PC-3 (cell line): ENCODE data around the gene CHKA. TPM values are rescaled to one million over a fixed set of nuclear protein-coding genes. Genes with fewer than 3 reads are reported as not detected.

Experiments
- ATAC-seq: fragments of 200-7000 bp; cut with Tn5 transposase; 2 replicates; pipeline ENCODE4 v1.9.1; 2020; ENCODE audit warnings: mild to moderate bottlenecking, moderate library complexity
- BruUV-seq: library from RNA; stranded (reverse); fragments of 400-500 nt; replicated peaks from 2 replicates; lab custom pipeline; 2021; lab: Mats Ljungman, UMichigan
- CTCF ChIA-PET: fragments of 300-600 bp; sonication (Branson Sonifier 250); formaldehyde crosslinking; loops from one replicate; lab custom pipeline; 2022; ENCODE audit warnings: antibody characterized with exemption; lab: Charles Lee
- POLR2A ChIA-PET: fragments of 300-600 bp; sonication (Branson Sonifier 250); formaldehyde crosslinking; loops from one replicate; lab custom pipeline; 2022; ENCODE audit warnings: antibody characterized with exemption; ENCODE audit not compliant: unreplicated experiment; lab: Charles Lee
- DNase-seq: peaks from one replicate; pipeline ENCODE4 v3.0.0-alpha.2; 2015
- H2AFZ ChIP-seq: fragments of 300-600 bp; sonication (generic); 2 replicates; pipeline ENCODE4 v1.6.0; 2016; ENCODE audit warnings: antibody characterized with exemption, low read length
- H3F3A ChIP-seq: fragments of 300-600 bp; sonication (generic); one replicate; pipeline ENCODE4 v1.6.0; 2017; ENCODE audit warnings: antibody characterized with exemption, low read length, control low read depth, mild to moderate bottlenecking; ENCODE audit not compliant: unreplicated experiment
- H3K27ac ChIP-seq: fragments of 300-600 bp; sonication (generic); 2 replicates; pipeline ENCODE4 v1.5.1; 2016; ENCODE audit warnings: mild to moderate bottlenecking, low read length
- H3K27me3 ChIP-seq: fragments of 300-600 bp; sonication (generic); 2 replicates; pipeline ENCODE4 v1.6.1; 2016; ENCODE audit warnings: low read length, mixed read lengths
- H3K36me3 ChIP-seq: fragments of 300-600 bp; sonication (generic); 2 replicates; pipeline ENCODE4 v1.6.1; 2016; ENCODE audit warnings: low read depth, mixed run types, low read length, mixed read lengths
- H3K4me1 ChIP-seq: fragments of 300-600 bp; sonication (generic); 2 replicates; pipeline ENCODE4 v1.5.1; 2016; ENCODE audit warnings: low read length; ENCODE audit not compliant: insufficient read depth
- H3K4me2 ChIP-seq: fragments of 300-600 bp; sonication (generic); 2 replicates; pipeline ENCODE4 v1.6.0; 2016; ENCODE audit warnings: low read length
- H3K4me3 ChIP-seq: fragments of 300-600 bp; sonication (generic); 2 replicates; pipeline ENCODE4 v1.5.1; 2016; ENCODE audit warnings: mild to moderate bottlenecking, low read length, mixed read lengths
- H3K79me2 ChIP-seq: fragments of 300-600 bp; sonication (generic); 2 replicates; pipeline ENCODE4 v1.6.1; 2017; ENCODE audit warnings: low read length, mixed read lengths
- H3K9ac ChIP-seq: fragments of 300-600 bp; sonication (generic); 2 replicates; pipeline ENCODE4 v1.6.0; 2016; ENCODE audit warnings: mild to moderate bottlenecking, low read length
- H3K9me2 ChIP-seq: fragments of 300-600 bp; sonication (generic); replicated peaks from 2 replicates; pipeline ENCODE4 v1.6.1; 2016; ENCODE audit warnings: mixed run types, low read length, mixed read lengths
- H3K9me3 ChIP-seq: fragments of 300-600 bp; sonication (generic); 2 replicates; pipeline ENCODE4 v1.6.1; 2016; ENCODE audit warnings: low read length, mixed read lengths
- H4K20me1 ChIP-seq: fragments of 300-600 bp; sonication (generic); 2 replicates; pipeline ENCODE4 v1.6.1; 2016; ENCODE audit warnings: low read length, mixed read lengths
- EZH2 ChIP-seq: fragments of 300-600 bp; sonication (generic); IDR thresholded peaks from one replicate; pipeline ENCODE4 v1.6.1; 2017; ENCODE audit warnings: antibody characterized with exemption, mild to moderate bottlenecking, low read length; ENCODE audit not compliant: unreplicated experiment
- EZH2phosphoT487 ChIP-seq: fragments of 300-600 bp; sonication (generic); IDR thresholded peaks from 2 replicates; pipeline ENCODE4 v1.6.1; 2018; ENCODE audit warnings: mild to moderate bottlenecking, antibody characterized with exemption, low read length, borderline replicate concordance
- intact Hi-C: fragments of 100-400 bp; cut with micrococcal nuclease; formaldehyde crosslinking; loops from 2 replicates; pipeline ENCODE4 v1.9.0; 2023
- total RNA-seq: library from RNA; depleted of rRNA; stranded (reverse); fragments of >200 nt; gene quantifications from 2 replicates; pipeline ENCODE4 v1.2.3, GENCODE V29; 2014
- TF ChIP-seq, protein P1 (sequence below): fragments of 300-600 bp; sonication (generic); conservative IDR thresholded peaks from 2 replicates; pipeline ENCODE4 v1.5.1; 2017; ENCODE audit warnings: antibody characterized with exemption, low read depth, mild to moderate bottlenecking, low read length

CHKA gene
- total RNA-seq, 1 experiment from 2014 or later: 57.5 TPM

DNA sequence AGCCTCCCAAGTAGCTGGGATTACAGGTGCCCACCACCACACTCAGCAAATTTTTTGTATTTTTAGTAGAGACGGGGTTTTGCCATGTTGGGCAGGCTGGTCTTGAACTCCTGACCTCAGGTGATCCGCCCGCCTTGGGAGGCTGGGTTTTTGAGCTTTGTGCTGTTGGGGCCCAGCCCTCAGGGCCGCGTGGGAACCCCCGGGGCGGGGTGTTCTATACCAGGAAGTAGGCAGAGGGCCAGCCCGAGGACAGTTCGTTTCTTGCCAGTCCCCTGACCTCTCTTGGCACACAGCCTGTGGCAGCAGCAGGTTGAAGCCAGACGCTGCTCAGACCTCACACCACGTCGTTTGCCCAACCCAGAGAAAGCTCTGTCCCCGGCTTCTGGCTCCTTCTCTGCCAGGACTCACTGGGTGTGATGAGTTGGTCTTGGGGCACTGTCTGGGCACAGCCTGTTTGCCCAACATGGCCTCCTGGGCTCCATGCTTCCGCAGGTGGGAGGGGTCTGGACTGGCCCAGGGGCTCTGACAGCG, 24.9 kb upstream of the CHKA start:
- no peaks in the 10 kb centered on the region for H3K9me2 ChIP-seq
- H3K79me2 ChIP-seq: no peaks in the 10 kb centered on the region
- peak overlapping the region; percentile 50 for H3K27ac ChIP-seq
- H3K36me3 ChIP-seq: no peaks in the 10 kb centered on the region
- peak overlapping the region; percentile 7; the same call in 1 of the 2 replicates for H3K9ac ChIP-seq
- H2AFZ ChIP-seq: peak overlapping the region; percentile 37; the same call in 1 of the 2 replicates
- no peaks in the 10 kb centered on the region for H3F3A ChIP-seq
- intact Hi-C loops: loop anchor here (2.0 kb wide), 1 partner anchor 23 kb away; no protein-coding TSS in a partner anchor
- H3K4me1 ChIP-seq: peaks cover 41% of the 10 kb centered on the region
- no peaks in the 10 kb centered on the region for H4K20me1 ChIP-seq
- H3K4me2 ChIP-seq: peak overlapping the region; percentile 42
- ChIA-PET POLR2A (no interaction called here), CTCF (no interaction called here)
- peak; percentile 77 for DNase-seq
- BruUV-seq: no TSS peak
- no peaks in the 10 kb centered on the region for H3K9me3 ChIP-seq
- ATAC-seq: peak; percentile 29
- H3K27me3 ChIP-seq: no peaks in the 10 kb centered on the region
- TF ChIP-seq, protein P1, sequence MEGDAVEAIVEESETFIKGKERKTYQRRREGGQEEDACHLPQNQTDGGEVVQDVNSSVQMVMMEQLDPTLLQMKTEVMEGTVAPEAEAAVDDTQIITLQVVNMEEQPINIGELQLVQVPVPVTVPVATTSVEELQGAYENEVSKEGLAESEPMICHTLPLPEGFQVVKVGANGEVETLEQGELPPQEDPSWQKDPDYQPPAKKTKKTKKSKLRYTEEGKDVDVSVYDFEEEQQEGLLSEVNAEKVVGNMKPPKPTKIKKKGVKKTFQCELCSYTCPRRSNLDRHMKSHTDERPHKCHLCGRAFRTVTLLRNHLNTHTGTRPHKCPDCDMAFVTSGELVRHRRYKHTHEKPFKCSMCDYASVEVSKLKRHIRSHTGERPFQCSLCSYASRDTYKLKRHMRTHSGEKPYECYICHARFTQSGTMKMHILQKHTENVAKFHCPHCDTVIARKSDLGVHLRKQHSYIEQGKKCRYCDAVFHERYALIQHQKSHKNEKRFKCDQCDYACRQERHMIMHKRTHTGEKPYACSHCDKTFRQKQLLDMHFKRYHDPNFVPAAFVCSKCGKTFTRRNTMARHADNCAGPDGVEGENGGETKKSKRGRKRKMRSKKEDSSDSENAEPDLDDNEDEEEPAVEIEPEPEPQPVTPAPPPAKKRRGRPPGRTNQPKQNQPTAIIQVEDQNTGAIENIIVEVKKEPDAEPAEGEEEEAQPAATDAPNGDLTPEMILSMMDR: no peak
- TF ChIP-seq EZH2phosphoT487: no peak
- no peak for TF ChIP-seq EZH2
- H3K4me3 ChIP-seq: no peak overlapping the region

DNA sequence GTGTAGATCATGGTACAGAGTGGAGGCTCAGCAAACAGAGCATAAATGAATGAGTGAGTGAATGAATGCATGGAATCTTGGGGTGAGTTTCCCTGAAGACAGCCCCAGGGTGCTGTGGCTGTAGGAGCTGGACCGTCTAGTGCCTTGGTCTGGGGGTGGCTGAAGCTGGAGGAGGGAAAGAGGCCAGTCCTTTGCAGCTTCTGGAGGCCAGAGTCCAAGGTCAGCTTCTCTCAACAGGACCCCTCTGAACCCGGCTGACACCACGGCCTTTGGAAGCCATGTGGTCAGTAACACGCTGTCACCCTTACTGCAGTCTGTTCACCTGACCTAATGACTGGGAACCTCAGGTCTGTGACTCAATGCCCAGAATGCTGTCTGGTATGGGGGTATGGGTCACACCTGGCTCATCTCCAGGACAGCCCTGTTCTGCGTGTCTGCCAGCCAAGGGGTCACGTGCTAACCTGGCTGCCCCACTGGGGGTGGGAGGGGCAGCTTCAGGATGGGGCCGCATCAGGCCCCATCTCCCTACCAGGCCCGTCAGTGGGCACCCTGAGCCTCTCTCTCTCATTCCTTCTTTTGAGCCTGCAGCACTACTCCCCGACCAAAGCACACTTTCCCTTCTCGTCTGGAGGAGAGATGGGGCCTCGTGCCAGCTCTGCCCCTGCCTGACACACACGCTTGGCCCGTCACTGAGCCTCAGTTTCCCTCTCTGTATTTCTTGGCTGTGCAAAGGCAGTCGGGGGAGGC, 24.1 kb upstream of the CHKA start:
- POLR2A ChIA-PET: no interaction called here
- peaks cover 40% of the 10 kb centered on the region for H3K4me1 ChIP-seq
- H3F3A ChIP-seq: no peaks in the 10 kb centered on the region
- H3K9ac ChIP-seq: no peak overlapping the region
- intact Hi-C loops: no loop called here
- no peak overlapping the region for H3K4me2 ChIP-seq
- CTCF ChIA-PET: no interaction called here
- no peak overlapping the region for H3K27ac ChIP-seq
- ATAC-seq: no peak
- DNase-seq: peak; percentile 65
- no peaks in the 10 kb centered on the region for H3K9me3 ChIP-seq
- BruUV-seq: no TSS peak
- H3K27me3 ChIP-seq: no peaks in the 10 kb centered on the region
- TF ChIP-seq EZH2phosphoT487: no peak
- TF ChIP-seq, protein P1: no peak
- no peak for TF ChIP-seq EZH2
- H3K4me3 ChIP-seq: no peak overlapping the region
- no peaks in the 10 kb centered on the region for H3K36me3 ChIP-seq
- H4K20me1 ChIP-seq: no peaks in the 10 kb centered on the region
- H2AFZ ChIP-seq: no peak overlapping the region
- H3K9me2 ChIP-seq: no peaks in the 10 kb centered on the region
- H3K79me2 ChIP-seq: no peaks in the 10 kb centered on the region

DNA sequence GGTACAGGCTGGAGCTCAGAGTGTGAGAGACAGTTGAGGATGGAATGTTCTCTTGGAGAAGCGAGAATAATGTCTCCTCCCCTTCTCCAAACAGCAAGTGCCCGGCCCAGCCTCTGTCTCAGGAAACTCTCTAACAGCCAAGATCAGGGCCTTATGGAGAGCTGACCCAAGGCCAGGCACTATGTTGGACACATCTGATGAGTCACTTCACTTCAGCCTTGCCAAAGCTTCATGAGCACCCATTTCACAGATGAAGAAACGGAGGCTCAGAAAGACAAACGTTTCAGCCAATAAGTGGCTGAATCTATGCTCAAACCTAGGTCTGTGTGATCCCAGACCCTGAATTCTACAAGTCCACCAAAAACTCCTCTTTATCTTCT, 22.1 kb upstream of the CHKA start:
- Histone ChIP-seq H2AFZ (no peak overlapping the region), H4K20me1 (no peaks in the 10 kb centered on the region), H3K27ac (no peak overlapping the region), H3K36me3 (no peaks in the 10 kb centered on the region), H3K27me3 (no peaks in the 10 kb centered on the region), H3F3A (no peaks in the 10 kb centered on the region), H3K9me3 (no peaks in the 10 kb centered on the region), H3K4me3 (no peak overlapping the region), H3K79me2 (no peaks in the 10 kb centered on the region), H3K4me2 (no peak overlapping the region), H3K4me1 (peaks cover 33% of the 10 kb centered on the region), H3K9ac (no peak overlapping the region), H3K9me2 (no peaks in the 10 kb centered on the region)
- no peak for TF ChIP-seq EZH2phosphoT487
- TF ChIP-seq EZH2: no peak
- TF ChIP-seq, protein P1: no peak
- ChIA-PET POLR2A (no interaction called here), CTCF (no interaction called here)
- no peak for ATAC-seq
- DNase-seq: no peak
- BruUV-seq: no TSS peak
- intact Hi-C loops: no loop called here
